ENCODE data around the gene FUT1. TPM values are rescaled to one million over a fixed set of nuclear protein-coding genes. Genes with fewer than 3 reads are reported as not detected.

FUT1 gene
- total and polyA plus RNA-seq, 9 of the 15 experiments (the other 6 are each of a cell fraction or from before 2014, with no cell fraction given) = 2.3 to 18.5 (median 8.8) TPM

DNA sequence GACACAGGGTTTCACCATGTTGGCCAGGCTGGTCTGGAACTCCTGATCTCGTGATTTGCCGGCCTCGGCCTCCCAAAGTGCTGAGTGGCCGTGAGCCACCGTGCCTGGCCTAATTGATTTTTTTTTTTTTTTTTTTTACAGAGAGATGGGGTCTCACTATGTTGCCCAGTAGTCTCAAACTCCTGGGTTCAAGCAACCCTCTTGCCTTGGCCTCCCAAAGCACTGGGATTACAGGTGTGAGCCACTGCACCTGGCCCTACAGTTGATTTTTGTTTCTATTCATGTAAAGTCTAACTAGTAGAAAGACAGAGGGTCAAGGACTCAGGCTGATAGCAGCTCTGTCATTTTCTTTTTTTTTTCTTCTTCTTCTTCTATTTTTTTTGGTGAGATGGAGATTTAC, 24.7 kb upstream of the FUT1 start:
- 83% methylated on average over 5 of the region's 5 CpGs for WGBS (ENCODE audit: insufficient coverage, low coverage, missing lambda C conversion rate)
- TF ChIP-seq MNT (conservative IDR thresholded peaks at IDR 0.05) (no peak), POLR2A (conservative IDR thresholded peaks at IDR 0.05) (no peak), ZNF436 (CRISPR knock-in tag; IDR thresholded peaks at IDR 0.05) (no peak), HMG20A (CRISPR knock-in tag; conservative IDR thresholded peaks at IDR 0.05) (no peak), BCOR (IDR thresholded peaks at IDR 0.05) (0 out of 2 replicates have a peak, but pooled peaks have one; percentile 38), ZNF121 (CRISPR knock-in tag; conservative IDR thresholded peaks at IDR 0.05) (peak; percentile 92), THRA (IDR thresholded peaks at IDR 0.05) (no peak), USF1 (CRISPR knock-in tag; IDR thresholded peaks at IDR 0.05) (no peak), ZNF766 (CRISPR knock-in tag; conservative IDR thresholded peaks at IDR 0.05) (no peak), ZNF384 (IDR thresholded peaks at IDR 0.05; ENCODE audit: low read depth, low read length) (peak; percentile 8; the same call in 1 of the 2 replicates), SRSF9 (IDR thresholded peaks at IDR 0.05; ENCODE audit: borderline replicate concordance, low read depth, low read length) (no peak), SRSF3 (IDR thresholded peaks at IDR 0.05; ENCODE audit: insufficient read depth, low read length) (no peak), PHF21A (IDR thresholded peaks at IDR 0.05; ENCODE audit: borderline replicate concordance, low read depth) (no peak), NCOA1 (IDR thresholded peaks at IDR 0.05; ENCODE audit: low read depth) (no peak)

More for the DNA sequence above, 24.7 kb upstream of the FUT1 start:
- no peak for DNase-seq (ENCODE audit: extremely low read depth in 1 of 4, low spot score in 3 of 4)
- BruUV-seq (replicated peaks) = no TSS peak
- H4K20me1 ChIP-seq (replicated peaks; ENCODE audit: control insufficient read depth, insufficient read depth, low read length) = no peaks in the 10 kb centered on the region
- intact Hi-C loops (cut with micrococcal nuclease) = no loop called here
- CTCF ChIA-PET (ENCODE audit: low intra/inter-chr PET ratio) = no interaction called here
- in situ Hi-C loops (cut with MboI) = no loop called here
- H3K9me1 ChIP-seq (ENCODE audit: control insufficient read depth, insufficient read depth, low read length) = no peaks in the 10 kb centered on the region
- no peak overlapping the region for H3K9ac ChIP-seq (ENCODE audit: insufficient read depth in 1 of 2, low read depth in 2 of 2, low read length in 2 of 2)
- no peak for ATAC-seq
- no peak overlapping the region for H3K27ac ChIP-seq (ENCODE audit: extremely low read depth, low read depth, low read length)
- peaks cover 15 to 20% of the 10 kb centered on the region in 2 experiments for H3K4me1 ChIP-seq (replicated peaks in 1 of 2; ENCODE audit: control insufficient read depth in 2 of 2, insufficient read depth in 2 of 2, low read length in 2 of 2)
- POLR2A ChIA-PET = interaction anchor here (0.6 kb wide), 1 partner anchor 140 kb away, joined by 3 read pairs; no protein-coding TSS in a partner anchor
- H3K4me2 ChIP-seq (ENCODE audit: insufficient read depth, low read length) = no peak overlapping the region
- H2AFZ ChIP-seq (ENCODE audit: low read depth, low read length) = no peak overlapping the region
- no peak for FAIRE-seq
- no peaks in the 10 kb centered on the region for H3K79me2 ChIP-seq (ENCODE audit: control insufficient read depth, insufficient read depth, low read length)
- H3K27me3 ChIP-seq (ENCODE audit: control insufficient read depth in 2 of 2, insufficient read depth in 2 of 2, low read length in 2 of 2) = no peaks in the 10 kb centered on the region
- H3K9me3 ChIP-seq (replicated peaks; ENCODE audit: control insufficient read depth, insufficient read depth, low read depth, low read length) = no peaks in the 10 kb centered on the region
- H3K4me3 ChIP-seq = no peak overlapping the region
- no peaks in the 10 kb centered on the region for H3K36me3 ChIP-seq (ENCODE audit: control insufficient read depth, insufficient read depth, low read length)

Data from K562 (cell line).